HG02852 (cell line): Measurements from ENCODE around the gene TFIP11.

Experiments
- ATAC-seq: cut with Tn5 transposase; IDR thresholded peaks from one replicate; pipeline ENCODE4 v1.9.1; 2021; ENCODE audit warnings: mild to moderate bottlenecking, moderate library complexity; ENCODE audit not compliant: unreplicated experiment

TFIP11 gene

GRCh38 chr22:26508148-26508547 is 4.1 kb downstream of the TFIP11 start:
- ATAC-seq, result no peak

GRCh38 chr22:26503758-26504157 is 8.5 kb downstream of the TFIP11 start:
- ATAC-seq, result no peak

- ATAC-seq, result no peak
Observed at GRCh38 chr22:26502688-26503561, 9.3 kb downstream of the TFIP11 start.

GRCh38 chr22:26501996-26502395 is 10.3 kb downstream of the TFIP11 start:
- no peak for ATAC-seq

- ATAC-seq, result no peak
Observed at GRCh38 chr22:26499188-26499703, 13.0 kb downstream of the TFIP11 start.

GRCh38 chr22:26496456-26496855 is 15.8 kb downstream of the TFIP11 start:
- ATAC-seq, result no peak

- ATAC-seq, result no peak
Observed at GRCh38 chr22:26494506-26494905, 17.8 kb downstream of the TFIP11 start.

- ATAC-seq, result no peak
Observed at GRCh38 chr22:26492220-26492619, 20.1 kb downstream of the TFIP11 start.

GRCh38 chr22:26489447-26490036 is 22.7 kb downstream of the TFIP11 start:
- ATAC-seq, result no peak

GRCh38 chr22:26487996-26488395 is 24.3 kb downstream of the TFIP11 start:
- no peak for ATAC-seq

- ATAC-seq, result no peak
Observed at GRCh38 chr22:26486394-26486793, 25.9 kb downstream of the TFIP11 start.

- no peak for ATAC-seq
Observed at GRCh38 chr22:26485806-26486390, 26.4 kb downstream of the TFIP11 start.

GRCh38 chr22:26485013-26485412 is 27.3 kb downstream of the TFIP11 start:
- ATAC-seq, result no peak

- no peak for ATAC-seq
Observed at GRCh38 chr22:26484360-26484706, 27.9 kb downstream of the TFIP11 start.

- peak; percentile 74 for ATAC-seq
Observed at GRCh38 chr22:26483439-26484359, 28.6 kb downstream of the TFIP11 start, which contains the start of the genes HPS4 and SRRD. Gene HPS4, minus strand, starts transcription at chr22:26483783. Its CDS starts 2,021 bp downstream, at chr22:26481762. Gene SRRD, plus strand, starts transcription at chr22:26483877. Its CDS starts 14 bp downstream, at chr22:26483891.

GRCh38 chr22:26483043-26483438 is 29.2 kb downstream of the TFIP11 start:
- ATAC-seq, result no peak

GRCh38 chr22:26482161-26482560 is 30.1 kb downstream of the TFIP11 start:
- no peak for ATAC-seq

- ATAC-seq, result no peak
Observed at GRCh38 chr22:26481694-26482093, 30.6 kb downstream of the TFIP11 start.

GRCh38 chr22:26481112-26481693 is 31.1 kb downstream of the TFIP11 start:
- no peak for ATAC-seq

GRCh38 chr22:26480611-26480932 is 31.7 kb downstream of the TFIP11 start:
- ATAC-seq, result no peak
